Measurements from ENCODE around the gene UBA52. TPM values are rescaled to one million over a fixed set of nuclear protein-coding genes. Genes with fewer than 3 reads are reported as not detected.

Gene UBA52
- total RNA-seq, 1 experiment from 2014 or later, result 1,265 TPM

GRCh38 chr19:18538115-18538514 lies 33.5 kb upstream of the UBA52 start:
- H2AFZ ChIP-seq (ENCODE audit: low read length), result no peak overlapping the region
- WGBS (ENCODE audit: extremely low coverage, insufficient read length, low lambda C conversion rate), result no CpG with 5 or more reads among the region's 22 CpGs
- Mint-ChIP-seq H3K36me3 (ENCODE audit: insufficient read depth in 1 of 3, low read depth in 3 of 3) (peaks cover 23 to 70% (median 69%) of the 10 kb centered on the region in 3 experiments; a peak in 6 of 7 replicates), H3K9me3 (no peaks in the 10 kb centered on the region), H3K27me3 (ENCODE audit: low read depth) (no peaks in the 10 kb centered on the region), H3K27ac (no peak overlapping the region), H3K4me3 (no peak overlapping the region), H3K4me1 (peaks cover 4 to 5% of the 10 kb centered on the region in 2 experiments)
- no peaks in the 10 kb centered on the region for H3K4me1 ChIP-seq (ENCODE audit: insufficient read depth, low read length)
- H4K5ac ChIP-seq (ENCODE audit: insufficient read length, low read depth, low read length), result no peak overlapping the region
- no peak overlapping the region for H3K9ac ChIP-seq (ENCODE audit: extremely low read depth, insufficient read length, low read length)
- no peak overlapping the region for H3T11ph ChIP-seq (ENCODE audit: low read length)
- H3K23me2 ChIP-seq (ENCODE audit: insufficient read length, low read depth, low read length, poor library complexity, severe bottlenecking), result peaks cover 3% of the 10 kb centered on the region
- H2BK120ac ChIP-seq (ENCODE audit: low read depth, low read length, poor library complexity, severe bottlenecking), result no peak overlapping the region
- H3K14ac ChIP-seq (ENCODE audit: insufficient read depth, low read length), result no peak overlapping the region
- no peak overlapping the region for H3K4ac ChIP-seq (ENCODE audit: low read depth, low read length)
- no peaks in the 10 kb centered on the region for H3K9me3 ChIP-seq (ENCODE audit: control insufficient read depth, low read depth, low read length)
- H3K56ac ChIP-seq (ENCODE audit: insufficient read length, low read depth, low read length), result no peak overlapping the region
- H4K91ac ChIP-seq (ENCODE audit: insufficient read length, low read depth, low read length), result no peak overlapping the region
- no peak overlapping the region for H2BK15ac ChIP-seq (ENCODE audit: low read depth, low read length)
- no peak for TF ChIP-seq CTCF (conservative IDR thresholded peaks at IDR 0.05)
- H3K27ac ChIP-seq (ENCODE audit: insufficient read length, low read depth, low read length), result no peak overlapping the region
- H2BK5ac ChIP-seq (ENCODE audit: insufficient read length, low read length), result no peak overlapping the region
- no peaks in the 10 kb centered on the region for H4K20me1 ChIP-seq (ENCODE audit: control insufficient read depth, insufficient read depth, insufficient read length)
- H3K27me3 ChIP-seq (ENCODE audit: insufficient read depth, low read length), result no peaks in the 10 kb centered on the region
- H2AK5ac ChIP-seq (ENCODE audit: insufficient read length, low read length), result no peak overlapping the region
- no peak overlapping the region for H4K8ac ChIP-seq (replicated peaks; ENCODE audit: insufficient read length, low read depth, low read length)
- no peak overlapping the region for H3K18ac ChIP-seq (ENCODE audit: insufficient read length, low read depth, low read length)
- no peak overlapping the region for H3K4me2 ChIP-seq (ENCODE audit: insufficient read depth, insufficient read length, low read length)
- H3K23ac ChIP-seq (ENCODE audit: insufficient read length, low read depth, low read length), result no peak overlapping the region
- DNase-seq, result no peak
- H2BK20ac ChIP-seq (ENCODE audit: low read depth, low read length, poor library complexity, severe bottlenecking), result no peak overlapping the region
- H2BK12ac ChIP-seq (ENCODE audit: insufficient read length, low read depth, low read length), result no peak overlapping the region
- H3K79me1 ChIP-seq (ENCODE audit: insufficient read depth, low read depth, low read length, poor library complexity, severe bottlenecking), result peaks cover 3% of the 10 kb centered on the region
- H3K79me2 ChIP-seq (ENCODE audit: insufficient read depth, low read length), result no peaks in the 10 kb centered on the region

Measured in H9 (cell line).